GM19193 (cell line): ENCODE results near the gene TINCR.

ENCODE experiments used
- POLR2A ChIP-seq: IDR thresholded peaks from 4 replicates; pipeline ENCODE4 v1.6.1; 2011; ENCODE audit not compliant: insufficient read depth, insufficient read length; ENCODE audit errors: extremely low read depth

Gene TINCR

DNA sequence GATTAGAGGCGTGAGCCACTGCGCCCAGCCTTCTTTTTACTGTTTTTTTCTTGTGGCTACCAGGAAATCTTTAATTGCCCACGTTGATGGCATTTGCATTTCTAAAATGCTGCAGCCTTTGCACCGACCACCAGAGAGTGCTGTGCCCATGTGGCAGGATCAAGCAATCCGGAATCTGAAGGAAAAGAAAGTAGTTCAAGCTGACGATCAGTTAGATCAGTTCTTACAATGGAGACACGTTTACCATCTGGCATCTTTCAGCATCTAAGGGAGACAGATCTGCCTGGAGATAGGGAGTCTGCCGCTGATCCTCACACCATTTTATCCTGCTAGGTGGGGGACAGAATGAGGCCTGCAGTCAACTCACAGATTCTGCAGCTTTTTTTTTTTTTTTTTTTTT is 19.9 kb downstream of the TINCR start:
- no peak for TF ChIP-seq POLR2A

DNA sequence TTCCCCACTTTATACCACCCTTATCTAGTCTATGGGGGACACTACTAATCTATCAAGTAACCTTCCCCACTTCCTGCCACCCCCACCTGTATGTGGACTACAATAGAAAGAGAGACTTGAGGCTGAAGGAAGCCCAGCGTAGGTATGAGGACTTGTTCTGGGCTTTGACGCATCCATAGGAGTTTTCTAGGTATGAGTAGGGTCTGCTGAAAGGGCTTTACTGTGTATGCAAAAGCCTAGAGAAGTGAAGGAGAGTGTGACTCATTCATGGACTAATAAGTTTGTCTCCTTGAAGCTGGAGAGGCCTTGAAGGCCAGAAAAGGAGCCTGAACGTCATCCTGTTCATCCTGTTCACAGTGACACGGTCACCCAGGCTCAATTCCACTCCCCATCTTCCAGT is 21.8 kb downstream of the TINCR start:
- no peak for TF ChIP-seq POLR2A

DNA sequence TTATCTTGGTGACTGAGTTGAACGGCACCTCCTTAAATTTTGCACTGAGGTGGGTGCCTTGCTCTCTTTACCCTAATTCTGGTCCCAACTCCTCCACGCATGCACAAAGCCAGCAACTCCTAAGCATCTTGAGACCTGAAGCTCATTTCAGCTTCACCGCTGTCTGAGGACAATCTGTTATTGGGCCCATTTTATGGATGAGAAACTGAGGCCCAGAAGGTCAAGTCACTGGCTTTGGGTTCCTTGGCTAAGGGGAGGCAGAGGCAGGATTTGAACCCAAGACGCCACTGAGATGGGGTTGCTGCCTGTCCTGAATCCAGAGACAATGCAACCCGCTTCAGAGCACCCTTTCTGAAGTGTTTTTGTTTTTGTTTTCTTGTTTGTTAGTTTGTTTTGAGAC is 22.7 kb downstream of the TINCR start:
- TF ChIP-seq POLR2A: no peak

DNA sequence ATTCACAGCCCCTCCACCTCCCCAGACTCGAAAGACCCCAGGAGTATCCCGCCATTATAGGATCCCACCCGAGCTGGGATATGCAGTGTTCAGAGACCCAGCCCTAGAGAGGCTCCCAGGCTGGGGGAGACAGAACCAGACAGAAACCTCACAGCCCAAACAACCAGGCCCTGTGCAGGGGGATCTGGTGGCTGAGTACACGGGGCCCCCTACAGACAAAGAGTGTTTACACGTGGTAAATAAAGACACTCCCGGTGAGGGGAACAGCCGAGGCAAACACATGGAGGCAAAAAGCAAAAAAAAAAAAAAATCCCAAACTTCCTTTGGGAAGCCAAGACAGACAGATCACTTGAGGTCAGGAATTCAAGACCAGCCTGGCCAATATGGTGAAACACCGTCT is 25.1 kb downstream of the TINCR start:
- no peak for TF ChIP-seq POLR2A

DNA sequence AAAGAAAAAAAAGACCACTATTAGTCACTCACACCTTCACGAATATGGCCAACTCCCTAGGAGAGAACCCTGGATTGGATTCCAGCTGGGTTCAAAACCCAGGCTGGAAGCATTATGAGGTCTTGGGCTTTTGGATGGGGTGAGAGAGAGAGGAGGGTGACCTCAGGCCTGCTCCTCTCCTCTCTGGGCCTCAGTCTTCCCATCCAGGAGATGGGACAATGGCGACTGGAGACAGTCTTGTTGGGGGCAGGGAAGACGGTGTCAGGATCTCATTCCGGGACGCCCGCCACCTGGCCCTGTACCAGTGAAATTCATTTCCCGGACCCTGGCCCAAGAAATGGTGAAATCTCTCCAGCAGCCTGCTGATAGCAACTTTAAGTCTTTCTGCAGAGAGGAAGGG is 26.3 kb downstream of the TINCR start:
- TF ChIP-seq POLR2A: no peak

DNA sequence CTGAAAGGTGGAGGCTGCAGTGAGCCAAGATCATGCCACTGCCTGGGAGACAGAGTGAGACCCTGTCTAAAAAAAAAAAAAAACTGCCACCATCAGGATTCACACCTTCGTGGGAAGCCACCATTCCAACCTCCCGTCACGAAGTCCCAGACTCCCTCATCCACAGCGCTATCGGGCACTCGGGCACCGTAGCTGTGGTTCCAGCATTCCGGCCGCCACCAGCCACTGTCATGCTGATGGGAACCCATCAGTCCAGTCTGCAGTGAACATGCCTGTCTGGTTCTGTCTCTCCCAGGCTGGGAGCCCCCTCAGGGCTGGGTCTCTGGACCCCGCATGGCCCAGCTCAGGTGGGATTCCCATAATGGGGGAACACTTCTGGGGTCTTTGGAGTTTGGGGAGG is 27.5 kb downstream of the TINCR start:
- TF ChIP-seq POLR2A: no peak

DNA sequence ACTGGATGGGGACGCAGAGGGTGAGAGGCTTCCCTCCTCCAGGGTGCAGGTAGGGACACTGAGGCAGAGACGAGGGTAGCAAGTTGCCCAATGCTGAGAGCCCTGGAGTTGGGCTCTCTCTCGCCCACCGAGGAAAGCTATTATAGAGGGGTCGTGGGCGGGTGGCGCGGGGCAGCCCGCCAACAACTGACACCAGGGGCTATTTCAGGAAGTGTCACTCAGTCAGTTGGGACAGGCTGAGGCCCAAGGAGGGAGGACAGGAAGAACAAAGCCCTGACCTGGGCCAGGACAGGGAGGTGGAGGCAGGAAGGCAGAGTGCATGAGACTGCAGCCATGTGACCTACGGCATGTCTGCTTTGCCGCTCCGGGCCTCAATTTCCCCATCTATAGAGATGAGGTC is 29.9 kb downstream of the TINCR start:
- TF ChIP-seq POLR2A: no peak

DNA sequence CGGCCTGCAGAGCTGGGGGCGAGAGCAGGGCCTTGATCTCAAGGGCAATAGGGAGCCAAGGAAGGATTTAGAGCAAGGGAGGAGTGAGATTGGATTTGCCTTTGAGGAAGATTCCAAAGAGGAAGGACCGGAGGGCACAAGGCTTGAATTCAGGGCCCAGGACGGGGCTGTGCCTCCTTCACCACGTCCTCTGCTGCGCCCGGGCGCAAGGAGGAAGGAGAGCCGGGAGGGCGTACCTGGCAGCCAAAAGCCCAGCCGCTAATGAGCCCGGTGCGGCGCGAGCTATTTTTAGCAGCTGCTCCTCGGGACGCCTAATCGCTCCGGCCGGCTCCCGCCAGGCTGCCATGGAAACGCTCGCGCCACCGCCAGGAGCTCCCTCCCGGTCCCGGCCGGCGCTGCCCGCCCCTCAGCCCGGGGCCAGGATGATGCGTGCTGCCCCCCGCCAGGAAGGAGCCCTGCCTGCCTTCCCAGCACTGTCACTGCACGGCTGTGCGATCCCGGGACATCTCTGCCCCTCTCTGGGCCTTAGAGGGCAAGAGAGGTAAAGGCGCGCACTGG is 31.3 kb downstream of the TINCR start:
- TF ChIP-seq POLR2A: no peak

DNA sequence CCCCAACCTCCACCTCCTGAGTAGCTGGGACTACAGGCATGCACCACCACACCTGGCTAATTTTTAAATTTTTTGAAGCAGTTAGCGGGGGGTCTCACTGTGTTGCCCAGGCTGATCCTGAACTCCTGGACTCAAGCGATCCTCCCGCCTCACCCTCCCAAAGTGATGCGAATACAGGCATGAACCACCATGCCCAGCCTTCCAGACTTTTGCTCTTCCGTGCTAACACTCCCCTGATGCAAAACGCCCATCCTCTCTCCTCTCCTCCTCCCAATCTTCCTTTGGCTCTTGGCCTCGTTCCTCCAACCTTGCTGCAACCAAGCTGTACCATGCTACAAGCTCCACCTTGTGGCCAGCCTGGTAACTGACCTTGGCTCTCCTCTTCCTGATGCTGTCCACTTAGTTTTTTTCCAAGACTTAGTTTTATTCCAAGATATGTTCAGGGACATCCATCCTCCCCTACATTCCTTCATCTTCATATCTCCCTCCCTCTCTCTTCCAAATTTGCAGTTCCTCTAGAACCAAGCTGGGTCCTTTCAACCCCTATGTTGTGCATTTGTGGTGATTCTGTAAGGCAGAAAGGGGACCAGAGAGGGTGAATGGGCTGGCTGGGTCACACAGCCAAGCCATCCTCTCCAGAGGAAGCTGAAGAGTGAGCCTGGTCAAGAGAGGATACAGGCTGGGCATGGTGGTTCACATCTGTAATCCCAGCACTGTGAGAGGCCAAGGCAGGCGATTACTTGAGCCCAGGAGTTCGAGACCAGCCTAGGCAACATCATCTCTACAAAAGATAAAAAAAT is 32.8 kb downstream of the TINCR start:
- TF ChIP-seq POLR2A: no peak

DNA sequence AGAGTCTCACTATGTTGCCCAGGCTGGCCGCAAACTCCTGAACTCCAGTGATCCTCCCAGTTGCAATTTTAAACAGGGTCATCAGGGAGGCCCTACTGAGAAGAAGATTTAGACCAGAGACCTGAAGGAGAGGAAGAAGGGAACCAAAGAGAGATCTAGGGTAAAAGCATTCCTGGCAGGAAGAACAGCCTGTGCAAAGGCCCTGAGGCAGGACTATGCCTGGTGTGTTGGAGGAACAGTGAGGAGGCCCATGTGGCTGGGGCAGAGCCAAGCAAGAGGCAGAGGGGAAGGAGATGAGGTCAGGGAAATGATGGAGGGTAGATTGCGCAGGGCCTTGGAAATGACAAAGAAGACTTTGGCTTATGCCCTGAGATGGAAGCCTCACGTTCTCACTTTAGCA is 34.5 kb downstream of the TINCR start:
- TF ChIP-seq POLR2A: no peak

DNA sequence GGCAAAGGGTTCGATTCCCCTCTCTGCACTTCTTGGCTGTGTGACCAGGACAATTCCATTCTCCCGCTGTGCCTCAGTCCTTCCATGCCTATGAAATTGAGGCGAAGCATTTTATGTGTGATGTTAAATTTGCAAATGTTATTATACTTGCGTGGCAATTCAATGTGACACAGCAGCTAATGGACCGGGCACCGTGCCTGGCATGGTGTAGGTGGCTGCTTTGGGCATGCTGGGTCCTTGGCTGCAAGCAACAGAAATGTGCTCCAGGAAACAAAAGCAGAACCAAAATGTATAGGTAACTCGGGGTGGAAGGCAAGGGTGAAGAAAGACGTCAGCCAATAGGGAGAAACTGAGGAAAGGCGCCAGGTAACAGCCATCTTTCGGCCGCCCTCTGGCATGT is 37.1 kb downstream of the TINCR start:
- TF ChIP-seq POLR2A: no peak

DNA sequence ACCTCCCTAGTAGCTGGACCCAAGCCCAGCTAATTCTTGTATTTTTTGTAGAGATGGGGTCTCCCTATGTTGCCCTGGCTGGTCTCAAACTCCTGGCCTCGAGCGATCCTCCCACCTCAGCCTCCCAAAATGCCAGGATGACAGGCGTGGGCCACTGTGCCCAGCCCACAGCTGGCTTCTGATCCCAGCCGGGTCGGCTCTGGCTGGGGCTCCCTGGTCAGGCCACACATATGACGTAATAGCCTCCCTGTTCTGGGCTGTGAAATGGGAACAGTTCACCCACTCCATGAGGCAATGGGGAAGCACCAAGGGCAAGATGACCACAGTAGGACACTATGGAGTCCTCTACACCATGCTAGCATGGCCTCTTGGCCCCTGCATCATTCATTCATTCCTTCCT is 41.1 kb downstream of the TINCR start:
- no peak for TF ChIP-seq POLR2A

DNA sequence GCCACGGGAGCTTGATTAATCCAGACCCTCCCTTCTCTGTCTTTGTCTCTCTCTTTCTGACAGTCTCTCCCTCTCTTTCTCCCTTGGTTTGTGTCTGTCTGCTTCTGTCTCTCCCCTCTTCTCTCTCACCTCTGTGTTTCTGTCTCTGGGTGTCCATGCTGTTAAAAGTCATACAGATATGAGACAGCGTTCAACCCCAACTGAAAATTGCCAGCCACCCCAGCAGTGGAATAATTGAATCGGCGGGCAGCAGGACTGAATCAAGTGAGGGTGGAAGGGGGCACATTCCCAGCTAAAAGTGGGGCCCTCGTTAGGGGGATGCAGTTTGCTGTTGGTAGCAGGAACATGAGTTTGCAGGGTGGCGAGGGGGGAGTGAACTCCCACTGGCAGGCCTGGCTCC is 43.7 kb downstream of the TINCR start:
- no peak for TF ChIP-seq POLR2A

DNA sequence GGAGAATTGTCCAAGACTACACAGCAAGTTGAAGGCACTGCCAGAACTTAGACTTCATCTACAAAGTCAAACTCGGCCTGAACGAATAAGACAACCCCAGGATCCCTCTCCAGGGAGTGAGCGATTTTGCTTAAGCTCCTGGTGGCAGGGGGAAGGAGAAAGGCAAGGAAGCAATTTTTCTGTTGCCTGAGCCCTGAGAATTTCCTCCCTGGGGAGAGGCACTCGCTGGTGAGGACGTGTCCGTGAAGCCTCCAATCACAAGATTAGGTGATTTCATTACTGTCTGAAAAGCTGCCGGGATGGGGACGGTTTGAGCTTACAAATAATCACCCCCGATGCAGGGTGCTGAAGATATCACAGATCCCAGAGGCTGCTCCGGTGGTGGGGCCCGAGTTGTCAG is 45.6 kb downstream of the TINCR start:
- no peak for TF ChIP-seq POLR2A

DNA sequence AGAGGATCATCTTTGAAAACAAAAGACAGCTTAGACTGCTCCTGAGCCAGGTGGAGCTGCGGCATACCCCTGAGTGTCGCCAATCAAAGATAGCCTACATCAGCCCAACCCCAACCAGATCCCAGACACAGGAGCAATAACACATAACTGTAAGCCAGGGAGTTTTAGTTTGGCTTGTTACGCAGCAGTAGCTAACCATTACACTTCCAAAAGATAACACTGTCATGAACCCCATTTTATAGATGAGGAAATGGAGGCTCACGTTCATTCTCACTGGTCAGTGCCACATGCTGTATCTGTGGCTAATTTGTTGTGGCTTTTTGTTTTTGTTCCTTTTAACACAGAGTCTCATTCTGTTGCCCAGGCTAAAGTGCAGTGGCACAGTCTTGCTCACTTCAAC is 47.3 kb downstream of the TINCR start:
- TF ChIP-seq POLR2A: no peak

DNA sequence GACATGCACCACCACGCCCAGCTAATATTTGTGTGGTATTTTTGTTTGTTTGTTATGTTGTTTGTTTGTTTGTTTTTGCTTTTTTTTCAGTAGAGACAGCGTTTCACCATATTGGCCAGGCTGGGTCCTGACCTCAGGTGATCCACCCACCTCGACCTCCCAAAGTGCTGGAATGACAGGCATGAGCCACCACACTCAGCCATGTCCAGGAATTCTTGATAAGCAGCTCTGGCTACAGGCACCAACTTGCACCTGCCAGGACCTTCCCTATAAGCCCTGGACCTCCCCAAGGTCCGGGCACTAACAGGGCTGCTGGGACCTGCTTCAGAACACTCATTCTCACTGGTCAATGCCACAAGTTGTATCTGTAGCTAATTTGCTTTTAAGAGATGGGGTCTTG is 48.7 kb downstream of the TINCR start:
- no peak for TF ChIP-seq POLR2A

DNA sequence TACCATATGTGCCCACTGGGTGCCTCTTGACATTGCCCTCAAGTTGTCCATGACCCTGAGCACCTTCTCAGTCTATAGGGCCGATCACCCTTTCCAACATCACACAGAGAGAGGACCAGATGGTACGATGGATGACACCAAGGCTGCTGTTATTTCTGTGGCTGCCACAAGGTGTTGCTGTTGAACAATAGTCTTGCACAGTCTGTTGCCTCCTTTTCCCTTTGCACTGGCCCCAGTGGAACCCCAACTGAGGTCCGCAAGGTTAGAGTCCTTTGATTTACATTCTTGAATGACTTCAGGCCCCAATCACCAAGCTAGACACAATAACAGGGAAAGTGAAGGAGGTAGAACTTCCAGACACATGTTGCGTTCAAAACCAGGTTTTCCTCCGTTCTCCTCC is 52.0 kb downstream of the TINCR start:
- TF ChIP-seq POLR2A: no peak
